ENCODE results near the gene SEPTIN2.
"Not testable (repeated sequence)": the region's sequence is repeated elsewhere in the genome, so short reads cannot be mapped to it uniquely, and the experiment has no call there.

SEPTIN2 gene

GRCh38 chr2:241354668-241355658, 39.2 kb downstream of the SEPTIN2 start:
- DNase-seq: peak; percentile 35 to 69 (median 54)

- DNase-seq: peak; percentile 92 to 96 (median 96)
These were observed 40.5 kb downstream of the SEPTIN2 start, which contains the start of gene FARP2 for GRCh38 chr2:241355983-241356870. FARP2 (plus strand) TSS chr2:241356285; CDS start chr2:241373108, 16,823 bp downstream.

DNA sequence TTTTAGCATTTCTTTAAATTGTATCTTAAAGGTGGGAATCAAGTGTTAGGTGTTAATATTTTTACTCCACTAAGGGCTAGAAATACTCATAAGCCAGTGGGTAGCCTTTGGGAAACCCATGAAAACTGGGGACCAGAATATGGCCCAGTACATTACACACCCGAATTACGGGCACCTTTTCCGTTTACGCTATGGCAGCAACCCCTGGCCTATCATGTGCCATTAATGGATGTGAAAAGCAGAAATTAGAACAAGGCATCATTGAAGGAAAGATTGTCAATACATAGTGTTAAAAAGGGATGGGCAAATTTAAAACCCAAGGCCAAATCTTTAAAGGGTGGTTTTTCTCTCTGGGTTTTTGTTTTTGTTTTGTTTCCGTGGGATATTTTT, 41.1 kb downstream of the SEPTIN2 start:
- no peak for DNase-seq

DNA sequence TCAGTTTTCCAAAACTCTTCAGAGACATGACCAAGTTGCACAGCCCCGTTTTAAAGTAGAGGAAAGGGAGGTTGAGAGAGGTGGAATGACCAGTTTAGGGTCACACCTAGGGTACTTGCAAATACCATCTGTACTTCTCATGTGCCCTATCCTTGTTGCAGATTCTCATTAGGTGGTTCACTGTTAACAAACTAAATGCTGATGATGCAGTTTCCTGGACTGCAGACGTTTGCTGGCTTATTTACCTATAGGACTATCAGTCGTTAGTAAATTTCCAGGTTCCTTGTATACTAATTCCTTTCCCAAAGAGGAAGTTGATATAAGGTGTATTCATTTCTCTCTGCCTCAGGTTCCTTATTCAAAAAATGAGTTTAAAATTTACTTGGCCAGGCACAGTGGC, 41.8 kb downstream of the SEPTIN2 start:
- DNase-seq: no peak

DNA sequence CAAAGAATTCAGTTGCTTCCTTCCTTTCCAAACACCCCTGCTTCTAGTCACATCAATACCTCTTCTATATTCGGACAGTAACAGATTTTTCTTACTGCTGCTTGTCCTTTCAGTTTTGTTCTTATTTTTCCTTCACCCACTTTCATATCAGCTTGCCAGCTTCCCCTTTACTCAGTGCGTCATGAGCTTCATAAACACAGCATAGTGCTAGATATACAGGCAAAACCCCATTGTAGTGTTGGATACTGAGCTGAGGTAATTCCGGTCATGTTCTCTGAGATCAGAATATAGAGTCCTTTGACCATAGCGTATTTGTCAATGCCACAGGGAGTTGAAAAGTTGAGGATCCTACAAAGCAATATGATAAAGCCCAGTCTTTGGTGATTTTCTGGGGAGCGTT, 42.7 kb downstream of the SEPTIN2 start:
- no peak for DNase-seq

GRCh38 chr2:241359481-241360045, 43.8 kb downstream of the SEPTIN2 start:
- no peak for DNase-seq

DNA sequence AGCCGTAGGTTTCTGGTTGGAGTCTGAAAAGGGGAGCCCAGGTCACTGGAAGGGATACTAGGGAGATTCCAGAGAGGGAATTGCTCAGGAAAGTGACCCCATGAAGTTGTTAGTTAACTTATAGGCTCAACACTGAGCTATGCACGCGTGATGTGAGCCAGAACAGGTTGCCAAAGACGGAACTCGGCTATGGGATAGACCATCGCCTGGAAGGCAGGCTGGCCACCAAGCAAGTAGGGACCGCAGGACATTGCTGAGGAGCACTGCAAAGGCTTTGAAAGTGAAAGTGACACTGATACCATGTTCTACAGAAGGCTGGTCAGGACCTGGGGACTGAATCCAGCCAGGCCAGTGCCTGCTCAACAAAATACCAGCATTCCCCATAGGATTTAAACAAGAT, 47.7 kb downstream of the SEPTIN2 start:
- no peak for DNase-seq

DNA sequence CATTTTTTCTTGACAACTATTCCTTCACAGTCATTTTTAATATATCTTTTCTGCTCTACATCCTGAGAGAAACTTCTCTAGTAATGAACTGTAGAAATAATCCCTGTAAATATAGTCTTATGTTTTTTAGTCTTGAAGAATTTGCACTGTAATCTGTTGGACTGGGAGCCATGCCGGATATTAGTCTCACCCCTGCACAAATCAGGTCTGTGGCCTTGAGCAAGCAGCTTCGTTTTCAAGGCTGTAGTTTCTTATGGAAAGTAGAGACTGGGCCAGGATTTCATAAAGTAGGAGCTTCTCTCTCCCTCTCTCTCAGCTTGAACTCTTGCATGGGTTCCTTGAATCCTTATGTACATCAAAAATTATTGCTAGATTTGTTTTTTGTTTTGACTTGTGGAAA, 49.1 kb downstream of the SEPTIN2 start:
- no peak for DNase-seq

DNA sequence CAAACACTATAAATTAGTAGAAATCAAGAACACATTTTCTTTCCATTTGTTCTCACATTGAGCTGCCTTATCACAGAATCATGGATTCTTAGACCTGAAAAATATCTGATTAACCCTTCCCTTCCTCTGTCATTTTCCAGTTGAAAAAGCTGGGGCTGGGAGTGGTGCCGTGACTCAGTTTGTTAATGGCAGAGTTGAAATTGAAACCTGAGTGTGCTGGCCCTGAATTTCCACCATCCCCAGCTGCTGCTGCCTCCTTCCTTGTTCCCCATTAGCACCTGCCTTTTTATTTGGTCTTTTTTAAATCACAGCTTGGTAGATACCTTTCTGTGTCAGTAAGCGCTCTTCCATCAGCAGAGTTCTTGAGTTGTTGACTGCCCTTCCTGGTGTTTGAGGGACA, 51.0 kb downstream of the SEPTIN2 start:
- DNase-seq: no peak

- no peak for DNase-seq
These were observed 52.9 kb downstream of the SEPTIN2 start for GRCh38 chr2:241368643-241369042.

- no peak for DNase-seq
These were observed 56.8 kb downstream of the SEPTIN2 start for GRCh38 chr2:241372361-241372992.

DNA sequence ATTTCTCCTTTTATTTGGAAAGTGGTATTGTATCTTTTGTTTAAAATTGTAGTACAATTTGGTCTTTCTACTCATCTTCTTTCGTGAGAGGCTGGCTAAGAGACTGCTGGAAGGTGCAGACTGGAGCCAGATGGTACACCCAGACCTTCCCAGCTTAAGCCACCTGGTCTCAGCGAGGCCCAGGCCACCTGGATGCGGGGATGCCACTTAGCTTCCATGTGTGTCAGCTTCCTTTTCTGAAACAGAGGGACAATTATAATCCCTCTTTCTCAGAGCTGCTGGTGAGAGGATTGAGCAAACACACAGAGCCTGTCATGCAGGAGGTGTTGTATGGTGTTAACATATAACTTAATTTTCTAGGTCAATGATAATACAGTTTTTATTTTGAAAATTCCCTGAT, 57.7 kb downstream of the SEPTIN2 start:
- no peak for DNase-seq

- not testable (repeated sequence) for DNase-seq
These were observed 58.2 kb downstream of the SEPTIN2 start for GRCh38 chr2:241373906-241374305.

DNA sequence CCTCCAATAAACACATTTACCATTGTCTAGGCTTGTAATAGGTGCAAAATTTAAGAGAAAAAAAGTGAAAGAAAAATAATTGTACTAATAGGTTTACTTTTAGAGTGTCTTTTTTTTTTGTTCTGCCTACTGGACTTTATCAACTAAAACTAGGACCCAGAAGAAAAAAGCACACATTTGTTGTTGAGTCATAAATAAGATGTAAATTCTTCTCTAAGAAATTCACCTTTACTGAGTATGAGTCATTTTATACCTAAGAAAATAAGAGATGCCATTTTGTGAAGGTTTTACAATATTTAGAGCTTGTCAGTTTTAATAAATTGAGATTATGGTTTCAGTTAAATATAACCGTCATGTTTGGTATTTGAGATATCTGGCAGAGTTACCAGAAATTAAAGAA, 59.6 kb downstream of the SEPTIN2 start:
- DNase-seq: no peak

DNA sequence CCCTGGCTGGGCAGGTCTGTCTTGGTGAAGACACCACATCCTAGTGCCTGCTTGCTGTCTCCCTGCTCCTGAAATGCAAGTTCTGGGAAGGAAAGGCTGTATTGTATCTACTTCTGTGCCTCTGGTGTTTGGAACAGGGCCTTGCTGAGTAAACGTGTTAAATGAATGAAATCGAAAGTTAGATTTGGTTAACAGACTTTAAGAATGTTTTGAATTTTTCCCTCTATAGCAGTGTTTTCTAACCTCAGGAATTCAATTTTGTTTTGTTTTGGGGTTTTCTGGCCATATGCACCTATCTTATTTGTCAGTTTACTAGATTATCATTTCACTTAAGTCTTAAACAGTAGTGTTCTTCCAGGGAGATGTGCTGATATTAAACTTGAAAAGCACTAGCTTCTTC, 61.1 kb downstream of the SEPTIN2 start:
- no peak for DNase-seq

DNA sequence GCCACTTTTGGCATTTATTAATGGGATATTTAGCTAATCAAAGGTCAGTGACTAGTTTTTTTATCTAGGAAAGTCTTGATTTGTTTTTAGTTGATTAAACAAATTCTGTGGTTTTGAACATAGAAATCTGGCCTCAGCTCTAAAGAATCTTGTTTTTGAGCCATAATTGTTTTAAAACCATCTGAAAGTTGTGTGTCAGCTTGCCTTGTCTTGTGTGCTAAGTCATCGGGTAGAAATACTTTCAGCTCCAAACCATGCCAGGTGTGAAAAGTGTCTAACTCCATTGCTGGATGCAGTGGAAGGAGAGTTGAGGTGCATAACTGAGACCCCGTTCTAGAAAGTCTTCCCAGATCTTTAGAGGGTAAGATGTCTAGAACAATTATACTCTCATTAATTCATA, 63.1 kb downstream of the SEPTIN2 start:
- no peak for DNase-seq

DNA sequence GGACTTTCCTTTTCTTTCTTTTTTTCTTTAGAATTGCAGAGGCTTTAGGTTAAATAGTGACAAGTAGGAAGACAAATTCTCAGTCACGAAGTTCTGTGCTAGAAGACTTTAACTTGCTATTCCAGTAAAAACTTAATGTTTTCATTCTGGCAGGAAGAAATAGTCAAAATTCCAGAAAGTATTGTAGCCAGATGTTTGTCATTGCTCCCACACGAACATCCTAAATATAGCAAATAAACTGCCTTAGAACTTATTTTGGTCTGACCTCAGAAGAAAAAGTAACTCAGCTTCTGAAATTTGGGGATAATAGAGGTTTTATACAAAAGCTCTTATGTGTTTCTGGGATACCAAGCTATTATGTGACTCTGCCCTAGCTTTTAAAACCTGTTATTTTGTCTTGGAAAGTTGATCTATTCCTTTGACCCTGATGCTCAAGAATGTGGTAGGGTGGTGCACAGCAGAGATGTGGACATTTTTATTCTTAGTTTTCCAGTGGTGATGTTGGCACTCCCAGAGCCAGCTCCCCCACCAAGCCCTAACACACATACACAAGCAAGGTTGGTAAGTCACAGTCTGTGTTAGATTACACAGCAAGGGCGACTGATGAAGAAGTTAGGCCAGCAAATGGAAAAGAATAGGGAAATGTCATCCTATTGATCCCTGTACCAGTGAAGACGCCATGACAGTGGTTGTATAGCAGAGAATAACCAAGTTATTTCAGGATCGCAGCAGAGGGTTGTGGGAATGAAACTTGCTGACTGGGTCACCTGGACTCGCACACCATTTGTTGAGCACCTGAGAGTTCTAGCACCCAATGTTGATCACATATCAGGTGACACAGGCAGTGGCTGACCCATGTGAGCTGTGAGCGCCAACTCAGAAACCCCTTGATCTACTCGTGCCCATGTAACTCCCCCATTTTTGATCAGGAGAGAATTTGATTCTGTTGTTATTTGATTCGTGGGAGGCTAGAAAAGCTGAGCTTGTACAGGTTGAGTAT, 64.1 kb downstream of the SEPTIN2 start:
- no peak for DNase-seq

- no peak for DNase-seq
These were observed 66.1 kb downstream of the SEPTIN2 start for GRCh38 chr2:241381872-241382271.

DNA sequence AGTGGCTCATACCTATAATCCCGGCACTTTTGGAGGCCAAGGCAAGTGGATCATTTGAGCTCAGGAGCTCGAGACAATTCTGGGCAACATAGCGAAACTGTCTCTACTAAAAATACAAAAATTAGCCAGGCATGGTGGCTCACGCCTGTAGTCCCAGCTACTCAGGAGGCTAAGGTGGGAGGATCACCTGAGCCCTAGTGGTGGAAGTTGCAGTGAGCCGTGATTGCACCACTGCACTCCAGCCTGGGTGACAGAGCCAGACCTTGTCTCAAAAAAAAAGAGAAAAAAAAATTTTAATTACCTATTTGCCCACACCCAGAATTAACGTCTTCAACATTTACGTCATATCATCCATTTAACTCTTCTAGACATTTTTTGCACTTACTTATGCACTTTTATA, 69.7 kb downstream of the SEPTIN2 start:
- DNase-seq: not testable (repeated sequence)

- DNase-seq: no peak
These were observed 70.8 kb downstream of the SEPTIN2 start for GRCh38 chr2:241386519-241386918.

GRCh38 chr2:241389697-241390096, 74.0 kb downstream of the SEPTIN2 start:
- DNase-seq: no peak
